ENCODE data around the gene VASH2. TPM values are rescaled to one million over a fixed set of nuclear protein-coding genes. Genes with fewer than 3 reads are reported as not detected.

The VASH2 gene
- total and polyA plus RNA-seq, 10 donors: 0.33 to 2.6 (median 0.95) TPM

DNA sequence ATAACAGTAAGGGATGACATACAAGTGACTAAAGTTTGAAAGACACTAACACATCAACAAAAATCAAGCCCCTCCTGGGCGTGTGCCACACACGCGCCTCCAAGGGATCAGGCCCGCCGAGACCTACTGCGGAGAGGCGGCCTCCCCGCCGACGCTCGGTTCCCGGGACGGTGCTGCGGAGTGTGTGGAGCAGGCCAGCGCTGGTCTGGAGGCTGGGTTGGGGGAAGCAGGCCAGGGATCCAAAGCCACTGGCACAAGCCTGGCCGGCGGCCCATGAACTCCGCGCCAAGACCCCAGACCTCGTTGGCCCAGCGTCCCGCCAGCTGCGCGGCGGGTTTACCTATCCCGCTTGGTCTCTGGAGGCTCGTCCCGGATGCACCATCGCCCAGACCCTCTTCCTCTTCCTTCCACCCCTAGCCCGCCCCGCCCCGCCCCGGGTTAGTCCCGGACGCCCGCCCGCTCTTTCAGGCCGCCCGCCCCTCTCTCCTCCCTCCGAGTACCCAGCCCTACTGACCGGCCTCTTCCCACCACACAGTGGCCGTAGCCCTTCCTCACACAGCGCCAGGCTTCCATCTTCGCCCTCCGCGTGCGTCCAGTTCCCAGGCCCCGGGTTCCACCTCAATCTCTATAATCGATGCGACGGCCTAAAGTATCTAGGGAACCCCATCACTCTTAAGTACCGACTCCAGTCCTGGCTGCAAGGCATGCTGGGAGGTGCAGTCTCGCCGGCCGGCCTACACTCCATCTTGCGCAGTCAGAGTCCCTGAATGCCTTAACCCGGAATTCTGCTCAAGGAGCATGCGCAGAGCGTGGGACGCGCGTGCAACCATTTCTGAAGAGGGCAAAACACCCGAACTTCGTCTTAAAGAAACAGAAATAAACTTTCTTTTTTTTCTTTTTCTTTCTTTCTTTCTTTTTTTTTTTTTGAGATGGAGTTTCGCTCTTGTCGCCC is 65.0 kb downstream of the VASH2 start, which contains the start of gene ANGEL2:
Gene ANGEL2 (minus strand): TSS at position 769 of the 952 bp plus-strand sequence. CDS start 196 bp downstream, at position 573.
- Histone ChIP-seq H3K36me3 (peaks cover 0 to 30% (median 0%) of the 10 kb centered on the region in 6 donors), H3K4me1 (peaks cover 15 to 53% (median 29%) of the 10 kb centered on the region in 6 donors), H3K4me3 (peak within 1 kb of the TSS; percentile 77 to 91 (median 85)), H3K27ac (peak within 1 kb of the TSS; percentile 85 to 96 (median 92)), H3K9me3 (no peaks in the 10 kb centered on the region), H3K27me3 (replicated peaks in 1 of 7) (no peaks in the 10 kb centered on the region)
- DNase-seq: peak; percentile 98
- intact Hi-C loops (cut with DNase I; ENCODE audit: low total_unique reads): no loop called here
- TF ChIP-seq CTCF (IDR thresholded peaks at IDR 0.05 in 8 of 11, conservative IDR thresholded peaks at IDR 0.05 in 3 of 11) (no peak), POLR2AphosphoS5 (IDR thresholded peaks at IDR 0.05) (peak; percentile 85 to 88 (median 86)), POLR2A (IDR thresholded peaks at IDR 0.05) (peak in 1 of 3 donors; percentile 16)
- WGBS, 5 donors: 0 to 1% (median 1%) methylated on average over 46 to 66 of the region's 66 CpGs

- intact Hi-C loops (cut with DNase I; ENCODE audit: low total_unique reads): no loop called here
These were observed 67.3 kb downstream of the VASH2 start for GRCh38 chr1:213017447-213018273.

DNA sequence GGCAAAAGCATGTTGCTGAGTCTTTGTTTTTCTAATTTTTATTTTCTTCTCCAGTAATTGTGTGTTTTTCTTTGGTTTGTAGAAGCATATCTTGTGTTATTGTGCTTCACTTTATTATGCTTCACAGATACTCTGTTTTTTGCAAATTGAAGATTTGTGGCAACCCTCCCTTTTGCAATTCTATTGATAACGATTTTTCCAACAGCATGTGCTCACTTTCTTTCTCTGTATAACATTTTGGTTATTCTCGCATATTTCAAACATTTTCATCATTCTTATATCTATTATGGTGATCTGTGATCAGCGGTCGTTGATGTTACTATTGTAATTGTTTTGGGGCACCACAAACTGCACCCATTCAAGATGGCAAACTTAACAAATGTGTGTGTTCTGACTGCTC is 69.1 kb downstream of the VASH2 start:
- WGBS, 5 donors: 90 to 96% (median 93%) methylated on average over 4 of the region's 4 CpGs
- no peaks in the 10 kb centered on the region for H3K9me3 ChIP-seq
- intact Hi-C loops (cut with DNase I; ENCODE audit: low total_unique reads): no loop called here

More at GRCh38 chr1:213017447-213018273, 67.3 kb downstream of the VASH2 start:
- no peaks in the 10 kb centered on the region for H3K9me3 ChIP-seq
- 95 to 99% (median 96%) methylated on average over 9 of the region's 9 CpGs for WGBS, 5 donors
- TF ChIP-seq POLR2AphosphoS5 (IDR thresholded peaks at IDR 0.05) (no peak), CTCF (IDR thresholded peaks at IDR 0.05 in 8 of 11, conservative IDR thresholded peaks at IDR 0.05 in 3 of 11) (no peak), POLR2A (IDR thresholded peaks at IDR 0.05) (no peak)
- peaks cover 0 to 7% (median 0%) of the 10 kb centered on the region in 6 donors for H3K36me3 ChIP-seq
- no peak overlapping the region for H3K4me3 ChIP-seq
- no peaks in the 10 kb centered on the region for H3K27me3 ChIP-seq (replicated peaks in 1 of 7)
- DNase-seq: no peak
- H3K27ac ChIP-seq: no peak overlapping the region
- H3K4me1 ChIP-seq: peaks cover 15 to 32% (median 22%) of the 10 kb centered on the region in 6 donors

More for the DNA sequence above, 69.1 kb downstream of the VASH2 start:
- Histone ChIP-seq H3K27me3 (replicated peaks in 1 of 7) (peaks cover 0 to 6% (median 0%) of the 10 kb centered on the region in 7 donors), H3K27ac (no peak overlapping the region), H3K4me3 (no peak overlapping the region), H3K4me1 (peaks cover 3 to 14% (median 9%) of the 10 kb centered on the region in 6 donors), H3K36me3 (no peaks in the 10 kb centered on the region)
- TF ChIP-seq POLR2AphosphoS5 (IDR thresholded peaks at IDR 0.05): no peak
- no peak for TF ChIP-seq CTCF (IDR thresholded peaks at IDR 0.05 in 8 of 11, conservative IDR thresholded peaks at IDR 0.05 in 3 of 11)
- TF ChIP-seq POLR2A (IDR thresholded peaks at IDR 0.05): no peak
- DNase-seq: no peak

Measured in spleen (tissue), 11 donors.